IMR-90 (cell line): ENCODE data around the gene RTN3. TPM values are rescaled to one million over a fixed set of nuclear protein-coding genes. Genes with fewer than 3 reads are reported as not detected.

ENCODE experiments used
- ATAC-seq: fragments of 200-7000 bp; cut with Tn5 transposase; 2 replicates; pipeline ENCODE4 v1.9.1; 2020; ENCODE audit warnings: low read depth, mild to moderate bottlenecking, moderate library complexity
- BruUV-seq: library from RNA; stranded (reverse); fragments of 400-500 nt; replicated peaks from 2 replicates; lab custom pipeline; 2021; lab: Mats Ljungman, UMichigan
- CTCF ChIA-PET: fragments of 300-600 bp; formaldehyde crosslinking; extraction: SDS; loops from one replicate; lab custom pipeline; 2021; ENCODE audit warnings: antibody characterized with exemption; lab: Yijun Ruan, JAX
- POLR2A ChIA-PET: fragments of 300-600 bp; sonication (Branson Sonifier 250); formaldehyde crosslinking; loops from one replicate; lab custom pipeline; 2022; ENCODE audit warnings: antibody characterized with exemption; ENCODE audit not compliant: unreplicated experiment; lab: Charles Lee
- DNase-seq: peaks from one replicate; pipeline ENCODE4 v3.0.0; 2013
- H2AFZ ChIP-seq: replicated peaks from 2 replicates; pipeline ENCODE3; 2013; ENCODE audit warnings: low read length, mild to moderate bottlenecking; ENCODE audit not compliant: poor library complexity
- H2AK5ac ChIP-seq: 2 replicates; pipeline ENCODE4 v1.6.1; 2013; ENCODE audit warnings: low read depth, low read length, inconsistent platforms
- H2AK9ac ChIP-seq: replicated peaks from 2 replicates; pipeline ENCODE3; 2013; ENCODE audit warnings: mild to moderate bottlenecking, low read depth, low read length, moderate library complexity; ENCODE audit not compliant: poor library complexity
- H2BK120ac ChIP-seq: 2 replicates; pipeline ENCODE4 v1.6.1; 2013; ENCODE audit warnings: low read depth, low read length, inconsistent platforms
- H2BK15ac ChIP-seq: 3 replicates; pipeline ENCODE4 v1.6.1; 2013; ENCODE audit warnings: low read depth, low read length, inconsistent platforms
- H2BK20ac ChIP-seq: 2 replicates; pipeline ENCODE4 v1.6.1; 2013; ENCODE audit warnings: low read depth, mild to moderate bottlenecking, inconsistent platforms, low read length, moderate library complexity
- H2BK5ac ChIP-seq: 2 replicates; pipeline ENCODE4 v1.6.1; 2013; ENCODE audit warnings: mild to moderate bottlenecking, low read depth, low read length, inconsistent platforms; ENCODE audit not compliant: poor library complexity, severe bottlenecking
- H3K14ac ChIP-seq: replicated peaks from 2 replicates; pipeline ENCODE4 v1.6.1; 2013; ENCODE audit warnings: low read depth, low read length, inconsistent platforms
- H3K18ac ChIP-seq: 2 replicates; pipeline ENCODE4 v1.6.1; 2013; ENCODE audit warnings: low read depth, low read length, control low read depth
- H3K23ac ChIP-seq: 2 replicates; pipeline ENCODE4 v1.6.1; 2013; ENCODE audit warnings: low read depth, low read length, inconsistent platforms
- H3K27ac ChIP-seq: 2 replicates; pipeline ENCODE4 v1.5.1; 2013; ENCODE audit warnings: mild to moderate bottlenecking, control low read depth, low read length; ENCODE audit not compliant: insufficient read depth
- H3K27me3 ChIP-seq: 2 replicates; pipeline ENCODE4 v1.6.1; 2013; ENCODE audit warnings: low read length; ENCODE audit not compliant: control insufficient read depth, insufficient read depth
- H3K36me3 ChIP-seq: 2 replicates; pipeline ENCODE4 v1.6.1; 2013; ENCODE audit warnings: low read length, mixed read lengths; ENCODE audit not compliant: control insufficient read depth, insufficient read depth
- H3K4ac ChIP-seq: 2 replicates; pipeline ENCODE4 v1.6.1; 2013; ENCODE audit warnings: low read depth, low read length, inconsistent platforms
- H3K4me1 ChIP-seq: 2 replicates; pipeline ENCODE4 v1.6.1; 2013; ENCODE audit warnings: low read length, mixed read lengths; ENCODE audit not compliant: control insufficient read depth, insufficient read depth
- H3K4me2 ChIP-seq: 2 replicates; pipeline ENCODE4 v1.6.1; 2013; ENCODE audit warnings: low read depth, mild to moderate bottlenecking, control low read depth, low read length, moderate library complexity
- H3K4me3 ChIP-seq: 2 replicates; pipeline ENCODE4 v1.5.1; 2013; ENCODE audit warnings: low read depth, mild to moderate bottlenecking, control low read depth, low read length, moderate library complexity; ENCODE audit not compliant: insufficient read depth
- H3K56ac ChIP-seq: 2 replicates; pipeline ENCODE4 v1.6.1; 2013; ENCODE audit warnings: low read length, inconsistent platforms; ENCODE audit not compliant: insufficient read depth; ENCODE audit errors: extremely low read depth
- H3K79me1 ChIP-seq, 2 experiments: 2 replicates each; pipeline ENCODE4 v1.6.1; 2013; ENCODE audit warnings: low read length in 2 of 2, inconsistent platforms in 1 of 2, low read depth in 1 of 2
- H3K9ac ChIP-seq: 2 replicates; pipeline ENCODE4 v1.6.1; 2013; ENCODE audit warnings: low read depth, low read length, control low read depth
- H3K9me1 ChIP-seq: 2 replicates; pipeline ENCODE4 v1.6.1; 2013; ENCODE audit warnings: low read length, inconsistent platforms; ENCODE audit not compliant: insufficient read depth
- H3K9me3 ChIP-seq: 2 replicates; pipeline ENCODE4 v1.6.1; 2013; ENCODE audit warnings: low read length; ENCODE audit not compliant: control insufficient read depth, insufficient read depth
- H4K20me1 ChIP-seq: 2 replicates; pipeline ENCODE4 v1.6.1; 2013; ENCODE audit warnings: low read length, inconsistent platforms; ENCODE audit not compliant: insufficient read depth
- H4K5ac ChIP-seq: 2 replicates; pipeline ENCODE4 v1.6.1; 2013; ENCODE audit warnings: mild to moderate bottlenecking, low read depth, low read length, control low read depth
- H4K8ac ChIP-seq, 2 experiments: 2 replicates each; pipeline ENCODE4 v1.6.1; 2013; ENCODE audit warnings: low read depth in 2 of 2, low read length in 2 of 2, control low read depth in 1 of 2, inconsistent platforms in 1 of 2
- H4K91ac ChIP-seq: 2 replicates; pipeline ENCODE4 v1.6.1; 2013; ENCODE audit warnings: low read depth, low read length, inconsistent platforms; ENCODE audit not compliant: insufficient read depth
- BHLHE40 ChIP-seq: fragments of 150-350 bp; IDR thresholded peaks from 2 replicates; pipeline ENCODE4 v1.6.1; 2016; ENCODE audit warnings: mild to moderate bottlenecking, low read depth, low read length
- CEBPB ChIP-seq: IDR thresholded peaks from 2 replicates; pipeline ENCODE4 v1.6.1; 2012; ENCODE audit warnings: low read depth, low read length, improper control_type of control experiment
- CHD1 ChIP-seq: IDR thresholded peaks from 2 replicates; pipeline ENCODE4 v1.6.1; 2012; ENCODE audit warnings: low read depth, low read length, improper control_type of control experiment
- MAFK ChIP-seq: IDR thresholded peaks from 2 replicates; pipeline ENCODE4 v1.6.1; 2012; ENCODE audit warnings: low read depth, low read length, improper control_type of control experiment
- MXI1 ChIP-seq: IDR thresholded peaks from 2 replicates; pipeline ENCODE4 v1.6.1; 2012; ENCODE audit warnings: low read depth, mild to moderate bottlenecking, low read length, moderate library complexity, borderline replicate concordance
- NFE2L2 ChIP-seq: fragments of 150-350 bp; IDR thresholded peaks from 2 replicates; pipeline ENCODE4 v1.6.1; 2016; ENCODE audit warnings: low read depth, mild to moderate bottlenecking, low read length
- POLR2A ChIP-seq: IDR thresholded peaks from 2 replicates; pipeline ENCODE4 v1.6.1; 2012; ENCODE audit warnings: mild to moderate bottlenecking, low read depth, low read length
- RAD21 ChIP-seq: IDR thresholded peaks from 2 replicates; pipeline ENCODE4 v1.6.1; 2012; ENCODE audit warnings: low read length, improper control_type of control experiment
- RCOR1 ChIP-seq: IDR thresholded peaks from 2 replicates; pipeline ENCODE4 v1.6.1; 2012; ENCODE audit warnings: mild to moderate bottlenecking, low read length, improper control_type of control experiment; ENCODE audit not compliant: insufficient replicate concordance
- RFX5 ChIP-seq: IDR thresholded peaks from 2 replicates; pipeline ENCODE4 v1.8.0; 2012; ENCODE audit warnings: low read depth, mild to moderate bottlenecking, low read length, moderate library complexity
- SMC3 ChIP-seq: fragments of 150-350 bp; IDR thresholded peaks from 2 replicates; pipeline ENCODE4 v1.6.1; 2016; ENCODE audit warnings: low read depth, mild to moderate bottlenecking, antibody characterized with exemption, low read length, moderate library complexity
- USF2 ChIP-seq: fragments of 150-350 bp; IDR thresholded peaks from 2 replicates; pipeline ENCODE4 v1.6.1; 2017; ENCODE audit warnings: mild to moderate bottlenecking, antibody characterized with exemption, low read length, low read depth
- WGBS, 2 experiments: methylation state at CpG; one replicate each; pipeline versions ENCODE4 v1.1.5 to v1.1.7; 2013; ENCODE audit warnings: missing lambda C conversion rate in 2 of 2; ENCODE audit not compliant: insufficient read length in 1 of 2; ENCODE audit errors: extremely low coverage in 2 of 2; 5-methylcytosine and 5-hydroxymethylcytosine counted together
- dilution Hi-C: fragments of 300-500 bp; cut with HindIII; formaldehyde crosslinking; loops from one replicate; pipeline ENCODE4 v1.14.3; 2018; ENCODE audit warnings: low sequenced_read_pairs; ENCODE audit not compliant: unreplicated experiment
- in situ Hi-C: fragments of 300-500 bp; cut with MboI; formaldehyde crosslinking; loops from 3 replicates; pipeline ENCODE4 v1.14.3; 2019; ENCODE audit warnings: low sequenced_read_pairs, inconsistent platforms, mixed read lengths
- intact Hi-C: fragments of 100-400 bp; cut with micrococcal nuclease; formaldehyde crosslinking; loops from 2 replicates; pipeline ENCODE4 v1.10.0; 2022
- polyA plus RNA-seq, 3 experiments: library from polyadenylated mRNA; depleted of rRNA; stranded (reverse); fragments of >200 nt; gene quantifications; 2 replicates each; pipeline ENCODE4 v1.2.3, GENCODE V29; 2012; ENCODE audit warnings: low replicate concordance in 1 of 3
- total RNA-seq: library from RNA; depleted of rRNA; stranded (reverse); fragments of >200 nt; gene quantifications from 2 replicates; pipeline ENCODE4 v1.2.3, GENCODE V29; 2012
- TF ChIP-seq, protein P1 (sequence below): fragments of 150-350 bp; IDR thresholded peaks from 2 replicates; pipeline ENCODE4 v1.6.1; 2016; ENCODE audit warnings: low read depth, mild to moderate bottlenecking, low read length, moderate library complexity, borderline replicate concordance
- TF ChIP-seq, protein P2 (sequence below): conservative IDR thresholded peaks from 2 replicates; pipeline ENCODE4 v1.5.1; 2012; ENCODE audit warnings: mild to moderate bottlenecking, low read depth, low read length, improper control_type of control experiment

The RTN3 gene
- total and polyA plus RNA-seq, 2 of the 4 experiments (the other 2 are of a cell fraction): 31.2 to 64.6 TPM

- no peak overlapping the region for H2AK5ac ChIP-seq
- no peak overlapping the region; the same call in 1 of the 2 replicates for H3K18ac ChIP-seq
- H2BK5ac ChIP-seq: no peak overlapping the region
- no peak overlapping the region for H3K4me3 ChIP-seq
- peak overlapping the region in 1 of 2 experiments; percentile 10; a peak in 1 of 4 replicates for H4K8ac ChIP-seq
- dilution Hi-C loops: no loop called here
- BruUV-seq: no TSS peak
- no peak overlapping the region for H2BK120ac ChIP-seq
- H3K14ac ChIP-seq: peak overlapping the region; percentile 27; the same call in 1 of the 2 replicates
- DNase-seq (peak; percentile 57), ATAC-seq (peak; percentile 79)
- peaks cover 9% of the 10 kb centered on the region for H3K4me1 ChIP-seq
- H3K9me1 ChIP-seq: peaks cover 8% of the 10 kb centered on the region
- no peak overlapping the region for H4K91ac ChIP-seq
- no peak overlapping the region for H2BK15ac ChIP-seq
- WGBS, 2 experiments: 87% methylated on average over 4 of the region's 10 CpGs; no CpG with 5 or more reads in 1 of the 2 experiments
- H3K9me3 ChIP-seq: no peaks in the 10 kb centered on the region
- no peak overlapping the region for H2BK20ac ChIP-seq
- in situ Hi-C loops: no loop called here
- H3K9ac ChIP-seq: no peak overlapping the region
- H3K4me2 ChIP-seq: 0 out of 2 replicates have a peak overlapping the region, but pooled peaks have one; percentile 1
- POLR2A ChIA-PET: no interaction called here
- no peak overlapping the region for H3K4ac ChIP-seq
- H3K56ac ChIP-seq: no peak overlapping the region
- H4K20me1 ChIP-seq: no peaks in the 10 kb centered on the region
- peaks cover 0 to 4% of the 10 kb centered on the region in 2 experiments; a peak in 1 of 4 replicates for H3K79me1 ChIP-seq
- CTCF ChIA-PET: no interaction called here
- H4K5ac ChIP-seq: no peak overlapping the region
- no peak overlapping the region for H3K27ac ChIP-seq
- intact Hi-C loops: loop anchor here (1.0 kb wide), 1 partner anchor 14 kb away; no protein-coding TSS in a partner anchor
- H3K27me3 ChIP-seq: no peaks in the 10 kb centered on the region
- peak overlapping the region; percentile 19 for H2AFZ ChIP-seq
- H3K23ac ChIP-seq: no peak overlapping the region
- H3K36me3 ChIP-seq: no peaks in the 10 kb centered on the region
- no peak overlapping the region for H2AK9ac ChIP-seq
- TF ChIP-seq MXI1: no peak
- TF ChIP-seq RFX5: no peak
- TF ChIP-seq USF2: peak; percentile 77
- no peak for TF ChIP-seq POLR2A
- no peak for TF ChIP-seq RCOR1
- no peak for TF ChIP-seq MAFK
- TF ChIP-seq, protein P1, sequence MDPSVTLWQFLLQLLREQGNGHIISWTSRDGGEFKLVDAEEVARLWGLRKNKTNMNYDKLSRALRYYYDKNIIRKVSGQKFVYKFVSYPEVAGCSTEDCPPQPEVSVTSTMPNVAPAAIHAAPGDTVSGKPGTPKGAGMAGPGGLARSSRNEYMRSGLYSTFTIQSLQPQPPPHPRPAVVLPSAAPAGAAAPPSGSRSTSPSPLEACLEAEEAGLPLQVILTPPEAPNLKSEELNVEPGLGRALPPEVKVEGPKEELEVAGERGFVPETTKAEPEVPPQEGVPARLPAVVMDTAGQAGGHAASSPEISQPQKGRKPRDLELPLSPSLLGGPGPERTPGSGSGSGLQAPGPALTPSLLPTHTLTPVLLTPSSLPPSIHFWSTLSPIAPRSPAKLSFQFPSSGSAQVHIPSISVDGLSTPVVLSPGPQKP: no peak
- TF ChIP-seq NFE2L2: no peak
- TF ChIP-seq, protein P2, sequence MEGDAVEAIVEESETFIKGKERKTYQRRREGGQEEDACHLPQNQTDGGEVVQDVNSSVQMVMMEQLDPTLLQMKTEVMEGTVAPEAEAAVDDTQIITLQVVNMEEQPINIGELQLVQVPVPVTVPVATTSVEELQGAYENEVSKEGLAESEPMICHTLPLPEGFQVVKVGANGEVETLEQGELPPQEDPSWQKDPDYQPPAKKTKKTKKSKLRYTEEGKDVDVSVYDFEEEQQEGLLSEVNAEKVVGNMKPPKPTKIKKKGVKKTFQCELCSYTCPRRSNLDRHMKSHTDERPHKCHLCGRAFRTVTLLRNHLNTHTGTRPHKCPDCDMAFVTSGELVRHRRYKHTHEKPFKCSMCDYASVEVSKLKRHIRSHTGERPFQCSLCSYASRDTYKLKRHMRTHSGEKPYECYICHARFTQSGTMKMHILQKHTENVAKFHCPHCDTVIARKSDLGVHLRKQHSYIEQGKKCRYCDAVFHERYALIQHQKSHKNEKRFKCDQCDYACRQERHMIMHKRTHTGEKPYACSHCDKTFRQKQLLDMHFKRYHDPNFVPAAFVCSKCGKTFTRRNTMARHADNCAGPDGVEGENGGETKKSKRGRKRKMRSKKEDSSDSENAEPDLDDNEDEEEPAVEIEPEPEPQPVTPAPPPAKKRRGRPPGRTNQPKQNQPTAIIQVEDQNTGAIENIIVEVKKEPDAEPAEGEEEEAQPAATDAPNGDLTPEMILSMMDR: no peak
- TF ChIP-seq BHLHE40: no peak
- TF ChIP-seq CEBPB: peak; percentile 73
- TF ChIP-seq SMC3: no peak
- TF ChIP-seq RAD21: no peak
- no peak for TF ChIP-seq CHD1
Observed at GRCh38 chr11:63802637-63803414, 121.5 kb downstream of the RTN3 start.
